GM19324 (cell line): ENCODE data around the gene LONP2.
"Not testable (repeated sequence)": the region's sequence is repeated elsewhere in the genome, so short reads cannot be mapped to it uniquely, and the experiment has no call there.

ENCODE experiments used
- ATAC-seq: cut with Tn5 transposase; IDR thresholded peaks from one replicate; pipeline ENCODE4 v1.9.1; 2021; ENCODE audit warnings: mild to moderate bottlenecking, moderate library complexity; ENCODE audit not compliant: unreplicated experiment, low FRiP score

Gene LONP2

GRCh38 chr16:48235556-48236136 lies 8.5 kb upstream of the LONP2 start:
- ATAC-seq = no peak

DNA sequence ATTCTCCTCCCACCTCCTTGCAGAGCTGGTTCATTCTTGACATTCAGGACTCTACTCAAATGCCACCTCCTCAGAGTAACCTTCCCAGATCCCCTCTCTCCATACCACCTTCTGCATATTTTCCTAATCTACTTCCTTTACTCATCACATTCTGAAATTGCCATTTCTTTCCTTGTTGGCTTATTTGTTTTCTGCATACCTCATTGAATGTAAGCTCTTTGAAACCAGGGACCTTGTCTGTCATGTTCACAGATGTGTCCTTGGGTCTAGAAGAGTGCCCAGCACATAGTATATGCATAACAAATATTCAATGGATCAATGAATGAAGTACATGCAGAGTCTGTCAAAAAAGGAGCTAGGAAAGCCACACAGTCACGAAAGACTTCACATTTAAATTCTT lies 7.8 kb upstream of the LONP2 start:
- ATAC-seq = no peak

GRCh38 chr16:48240147-48240546 lies 4.0 kb upstream of the LONP2 start:
- not testable (repeated sequence) for ATAC-seq

DNA sequence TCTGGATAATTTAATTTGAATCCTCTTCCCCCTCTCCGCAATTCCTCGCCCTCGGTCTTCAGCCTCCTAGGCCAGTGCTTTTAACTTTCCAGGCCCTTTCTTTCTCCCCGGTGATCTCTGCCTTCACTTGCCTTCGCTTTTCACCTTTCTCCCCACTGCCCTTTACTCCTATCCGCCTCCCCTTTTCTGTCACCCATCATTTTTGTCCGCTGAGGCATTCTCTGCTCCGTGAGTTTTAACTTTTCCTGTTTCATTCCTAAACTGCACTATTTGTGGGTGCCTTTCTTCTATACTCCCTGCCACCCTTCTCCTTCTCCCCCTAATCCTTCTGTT lies 729 bp downstream of the LONP2 start:
- ATAC-seq = no peak

DNA sequence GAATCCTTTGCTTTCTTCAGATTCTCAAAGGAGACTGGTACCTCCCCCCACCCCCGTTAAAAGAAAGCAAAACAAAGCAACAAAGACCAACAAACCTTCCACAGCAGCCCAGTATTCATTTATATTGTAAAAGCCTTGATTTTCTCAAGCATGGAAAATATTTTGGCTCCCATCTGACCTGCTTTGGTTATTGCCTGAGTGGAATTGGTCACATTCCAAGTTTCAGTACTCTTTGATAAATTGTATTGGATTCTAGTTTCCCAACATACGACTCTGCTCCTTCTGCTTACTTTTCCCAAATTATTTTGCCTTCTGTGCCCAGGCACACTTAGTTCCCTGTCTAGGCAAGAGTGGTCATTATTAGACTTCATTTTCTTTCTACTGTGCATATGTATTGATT lies 2.0 kb downstream of the LONP2 start:
- ATAC-seq = no peak

DNA sequence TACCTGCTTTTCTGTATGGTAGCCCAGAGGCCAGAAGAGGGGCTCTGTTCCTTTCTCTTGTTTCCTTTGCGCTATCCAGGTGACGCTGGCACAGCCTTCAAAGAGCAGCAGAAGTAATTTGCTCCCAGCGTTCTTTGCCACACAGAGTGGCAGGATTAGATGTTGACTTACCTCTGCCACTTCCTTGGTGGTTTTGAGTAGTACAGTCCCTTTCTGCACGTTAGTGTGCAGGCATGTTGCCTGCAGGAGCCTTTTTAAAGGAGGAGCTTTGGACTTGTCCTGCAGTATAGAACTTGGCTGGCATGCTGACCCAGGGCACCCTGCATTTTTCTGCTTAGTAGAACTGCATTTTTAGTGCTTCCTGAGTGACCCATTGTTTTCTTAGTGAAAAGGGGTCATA lies 3.2 kb downstream of the LONP2 start, which contains the start of gene ABCC11:
Gene ABCC11, minus strand, starts transcription at position 229 of the 400 bp plus-strand sequence. CDS start 15,618 bp downstream, outside the sequence.
- no peak for ATAC-seq

GRCh38 chr16:48250520-48251278 lies 6.6 kb downstream of the LONP2 start:
- ATAC-seq = no peak

- ATAC-seq = no peak
Measured at GRCh38 chr16:48252013-48252412, 7.9 kb downstream of the LONP2 start.

- no peak for ATAC-seq
Measured at GRCh38 chr16:48256579-48257177, 12.6 kb downstream of the LONP2 start.

GRCh38 chr16:48261569-48261968 lies 17.5 kb downstream of the LONP2 start:
- ATAC-seq = no peak

DNA sequence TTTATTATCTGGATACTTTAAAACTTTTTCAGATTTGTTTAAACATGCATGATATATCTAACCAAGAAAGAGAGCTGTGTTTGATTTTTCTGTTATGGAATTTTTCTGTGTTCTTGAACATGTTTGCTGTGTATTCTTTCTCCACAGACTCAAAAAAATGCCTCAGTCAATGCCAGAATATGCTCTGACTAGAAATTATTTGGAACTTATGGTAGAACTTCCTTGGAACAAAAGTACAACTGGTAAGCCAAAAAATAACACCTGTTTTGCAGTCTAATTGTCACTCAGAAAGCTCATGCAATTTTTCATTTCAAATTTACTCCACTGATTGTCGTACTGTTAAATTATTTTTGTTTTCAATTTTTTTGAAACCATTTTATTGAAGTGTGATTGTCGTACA lies 18.5 kb downstream of the LONP2 start:
- no peak for ATAC-seq

GRCh38 chr16:48269011-48269410 lies 24.9 kb downstream of the LONP2 start:
- no peak for ATAC-seq

- no peak for ATAC-seq
Measured at GRCh38 chr16:48271728-48272127, 27.6 kb downstream of the LONP2 start.

DNA sequence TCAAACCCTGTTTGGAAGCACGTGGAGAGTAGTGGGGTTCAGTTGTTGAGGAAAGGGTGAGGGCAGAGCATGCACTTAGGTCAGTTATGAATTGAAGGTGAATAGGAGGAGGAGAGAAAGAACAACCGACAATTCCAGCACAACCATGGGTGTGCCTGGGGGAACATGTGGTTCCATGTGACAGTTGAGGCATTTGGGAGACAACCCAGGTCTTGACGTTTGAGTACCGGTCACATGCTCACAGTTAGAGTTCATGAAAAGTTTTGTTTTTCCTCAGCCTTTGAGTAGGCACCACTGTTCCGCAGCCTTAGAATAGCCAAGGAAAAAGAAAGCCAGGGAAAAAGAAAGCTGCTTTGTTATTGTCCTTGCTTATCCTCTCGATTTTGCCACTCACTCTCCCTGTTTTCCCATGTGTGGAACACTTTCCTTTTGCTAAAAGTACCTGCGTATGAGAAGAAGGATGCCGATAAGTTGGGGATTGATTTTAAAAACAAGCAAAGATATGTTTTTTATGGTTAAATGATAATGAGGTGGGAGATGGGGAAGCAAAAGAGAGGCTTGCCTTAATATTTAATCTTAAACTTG lies 28.8 kb downstream of the LONP2 start:
- no peak for ATAC-seq

GRCh38 chr16:48274476-48274875 lies 30.4 kb downstream of the LONP2 start:
- no peak for ATAC-seq

GRCh38 chr16:48276102-48276501 lies 32.0 kb downstream of the LONP2 start:
- ATAC-seq = no peak

DNA sequence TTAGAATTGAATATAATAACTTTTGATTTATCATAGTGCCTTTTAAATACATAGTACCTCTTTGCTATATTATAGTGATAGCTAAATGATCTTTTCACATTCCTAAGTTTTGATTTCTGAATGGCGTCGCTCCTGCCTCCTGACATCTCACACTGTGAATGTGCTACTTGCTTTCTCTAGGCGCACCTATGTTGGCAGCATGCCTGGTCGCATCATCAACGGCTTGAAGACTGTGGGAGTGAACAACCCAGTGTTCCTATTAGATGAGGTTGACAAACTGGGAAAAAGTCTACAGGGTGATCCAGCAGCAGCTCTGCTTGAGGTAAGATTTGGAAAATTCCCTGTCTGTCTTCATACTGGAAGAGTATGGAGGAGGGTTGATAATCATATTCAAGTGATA lies 33.1 kb downstream of the LONP2 start:
- ATAC-seq = no peak

- ATAC-seq = no peak
Measured at GRCh38 chr16:48279199-48279598, 35.1 kb downstream of the LONP2 start.

DNA sequence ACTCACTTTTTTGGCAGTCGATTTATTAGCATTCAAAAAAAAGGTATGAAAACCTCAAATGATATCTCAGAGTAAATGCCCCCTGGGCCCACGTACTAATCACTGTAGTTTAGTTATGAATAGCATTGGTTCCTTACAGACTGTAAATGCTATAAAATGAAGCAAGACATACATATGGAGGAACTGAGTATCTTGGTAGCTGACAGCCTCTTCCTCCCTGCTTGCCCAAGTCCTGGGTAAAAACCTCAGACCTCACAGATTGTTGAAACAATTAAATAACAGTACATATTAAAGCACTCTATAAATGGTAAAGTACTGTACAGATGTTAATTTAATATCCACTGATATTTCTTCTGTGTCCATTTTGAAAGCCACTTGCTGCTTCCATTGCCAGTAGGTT lies 36.4 kb downstream of the LONP2 start:
- no peak for ATAC-seq

DNA sequence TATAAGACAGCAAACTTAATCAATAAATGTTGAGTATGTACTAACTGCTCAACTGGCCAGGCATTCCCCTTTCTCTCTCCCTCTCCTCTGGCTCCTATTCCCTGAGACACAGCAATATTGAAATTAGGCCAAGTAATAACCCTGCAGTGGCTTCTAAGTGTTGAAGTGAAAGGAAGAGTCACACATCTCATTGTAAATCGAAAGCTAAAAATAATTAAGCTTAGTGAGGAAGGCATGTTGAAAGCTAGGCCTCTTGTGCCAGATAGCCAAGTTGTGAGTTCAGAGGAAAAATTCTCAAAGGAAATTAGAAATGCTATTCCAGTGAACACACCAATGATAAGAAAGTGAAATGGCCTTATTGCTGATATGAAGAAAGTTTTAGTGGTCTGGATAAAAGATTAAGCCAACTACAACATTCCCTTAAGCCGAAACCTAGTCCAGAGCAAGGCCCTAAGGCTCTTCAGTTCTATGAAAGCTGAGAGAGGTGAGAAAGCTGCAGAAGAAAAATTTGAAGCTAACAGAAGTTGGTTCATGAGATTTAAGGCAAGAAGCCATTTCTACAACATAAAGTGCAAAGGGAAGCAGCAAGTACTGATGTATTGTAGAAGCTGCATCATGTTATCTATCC lies 38.6 kb downstream of the LONP2 start:
- no peak for ATAC-seq

DNA sequence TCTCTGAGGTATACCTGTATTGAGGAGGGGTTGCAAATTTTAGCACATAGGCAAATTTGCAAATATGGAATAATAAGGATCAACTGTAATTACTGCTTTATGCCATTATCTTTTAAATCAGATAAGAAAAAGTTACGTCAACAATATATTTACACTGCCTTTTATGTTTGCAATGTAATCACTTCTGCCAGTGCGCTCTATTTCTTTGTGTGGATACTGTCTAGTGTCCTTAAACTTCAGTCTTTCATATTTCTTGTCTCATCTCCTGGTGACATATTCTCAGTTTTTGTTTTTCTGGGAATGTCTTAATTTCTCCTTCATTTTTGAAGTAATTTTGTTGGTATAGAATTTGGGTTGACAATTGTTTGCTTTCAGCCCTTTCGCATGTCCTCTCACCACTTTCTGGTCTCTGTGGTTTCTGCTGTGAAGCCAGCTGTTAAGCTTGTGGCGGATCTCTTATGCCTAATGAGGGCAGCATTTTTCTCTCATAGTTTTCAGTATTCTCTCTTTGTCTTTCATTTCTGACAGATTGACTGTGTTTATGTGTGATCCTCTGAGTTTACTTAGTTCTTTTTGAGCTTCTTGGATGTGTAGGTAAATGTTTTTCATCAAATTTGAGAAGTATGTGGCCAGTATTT lies 40.8 kb downstream of the LONP2 start:
- no peak for ATAC-seq
